LNCaP clone FGC (cell line): ENCODE data around the gene TFCP2L1.

Source experiments
- DNase-seq: peaks from one replicate; pipeline ENCODE4 v3.0.0-alpha.2; 2011; ENCODE audit warnings: low read depth
- H3K4me3 ChIP-seq: 2 replicates; pipeline ENCODE4 v1.5.1; 2011; ENCODE audit warnings: mild to moderate bottlenecking, low read depth, low read length, control low read depth
- CTCF ChIP-seq: IDR thresholded peaks from 2 replicates; pipeline ENCODE4 v1.5.1; 2012; ENCODE audit warnings: mild to moderate bottlenecking; ENCODE audit not compliant: control insufficient read depth, insufficient read depth; ENCODE audit errors: extremely low read depth

The TFCP2L1 gene

GRCh38 chr2:121196132-121196848 is 88.7 kb downstream of the TFCP2L1 start:
- no peak for TF ChIP-seq CTCF
- H3K4me3 ChIP-seq: no peak overlapping the region
- DNase-seq: no peak

GRCh38 chr2:121195036-121195435 is 90.0 kb downstream of the TFCP2L1 start:
- TF ChIP-seq CTCF: no peak
- DNase-seq: no peak
- H3K4me3 ChIP-seq: no peak overlapping the region

GRCh38 chr2:121194626-121195025 is 90.4 kb downstream of the TFCP2L1 start:
- no peak for DNase-seq
- no peak for TF ChIP-seq CTCF
- H3K4me3 ChIP-seq: no peak overlapping the region

GRCh38 chr2:121193185-121193584 is 91.8 kb downstream of the TFCP2L1 start:
- no peak overlapping the region for H3K4me3 ChIP-seq
- no peak for TF ChIP-seq CTCF
- no peak for DNase-seq

- H3K4me3 ChIP-seq: no peak overlapping the region
- no peak for TF ChIP-seq CTCF
- DNase-seq: no peak
Observed at GRCh38 chr2:121192576-121192975, 92.4 kb downstream of the TFCP2L1 start.

GRCh38 chr2:121191191-121192170 is 93.5 kb downstream of the TFCP2L1 start:
- no peak overlapping the region for H3K4me3 ChIP-seq
- DNase-seq: no peak

More at GRCh38 chr2:121191191-121192170, 93.5 kb downstream of the TFCP2L1 start:
- TF ChIP-seq CTCF: no peak
